H9 (cell line): ENCODE results near the gene GPR171. TPM values are rescaled to one million over a fixed set of nuclear protein-coding genes. Genes with fewer than 3 reads are reported as not detected.

Experiments used
- DNase-seq: peaks from one replicate; pipeline ENCODE4 v3.0.0-alpha.2; 2017
- H2AFZ ChIP-seq: one replicate; pipeline ENCODE4 v1.6.1; 2013; ENCODE audit warnings: mild to moderate bottlenecking, low read length, control low read depth, moderate library complexity
- H2AK5ac ChIP-seq: 2 replicates; pipeline ENCODE4 v1.6.1; 2013; ENCODE audit warnings: low read length, control low read depth, mixed read lengths; ENCODE audit not compliant: insufficient read length
- H2BK120ac ChIP-seq: one replicate; pipeline ENCODE4 v1.6.1; 2013; ENCODE audit warnings: low read depth, mild to moderate bottlenecking, low read length, control low read depth, inconsistent platforms; ENCODE audit not compliant: poor library complexity, severe bottlenecking
- H2BK12ac ChIP-seq: 2 replicates; pipeline ENCODE4 v1.6.1; 2013; ENCODE audit warnings: low read length, control low read depth, mixed read lengths, low read depth; ENCODE audit not compliant: insufficient read length
- H2BK15ac ChIP-seq: 2 replicates; pipeline ENCODE4 v1.6.1; 2013; ENCODE audit warnings: low read depth, low read length, control low read depth
- H2BK20ac ChIP-seq: one replicate; pipeline ENCODE4 v1.6.1; 2013; ENCODE audit warnings: low read depth, mild to moderate bottlenecking, low read length, control low read depth, inconsistent platforms; ENCODE audit not compliant: poor library complexity, severe bottlenecking
- H2BK5ac ChIP-seq: 2 replicates; pipeline ENCODE4 v1.6.1; 2013; ENCODE audit warnings: low read length, control low read depth, mixed read lengths; ENCODE audit not compliant: insufficient read length
- H3K14ac ChIP-seq: 2 replicates; pipeline ENCODE4 v1.6.1; 2013; ENCODE audit warnings: low read length, control low read depth; ENCODE audit not compliant: insufficient read depth
- H3K18ac ChIP-seq: 2 replicates; pipeline ENCODE4 v1.6.1; 2013; ENCODE audit warnings: low read depth, mild to moderate bottlenecking, mixed read lengths, low read length, control low read depth; ENCODE audit not compliant: insufficient read length
- H3K23ac ChIP-seq: 2 replicates; pipeline ENCODE4 v1.6.1; 2013; ENCODE audit warnings: low read length, control low read depth, mixed read lengths, low read depth; ENCODE audit not compliant: insufficient read length
- H3K23me2 ChIP-seq: 2 replicates; pipeline ENCODE4 v1.6.1; 2013; ENCODE audit warnings: low read depth, mild to moderate bottlenecking, mixed read lengths, low read length, control low read depth; ENCODE audit not compliant: insufficient read length, poor library complexity, severe bottlenecking
- H3K27ac ChIP-seq: 2 replicates; pipeline ENCODE4 v1.5.1; 2013; ENCODE audit warnings: low read length, control low read depth, mixed read lengths, low read depth; ENCODE audit not compliant: insufficient read length
- H3K27me3 ChIP-seq: 2 replicates; pipeline ENCODE4 v1.6.1; 2013; ENCODE audit warnings: low read length, control low read depth, inconsistent platforms; ENCODE audit not compliant: insufficient read depth
- H3K4ac ChIP-seq: 2 replicates; pipeline ENCODE4 v1.6.1; 2013; ENCODE audit warnings: low read depth, mild to moderate bottlenecking, control low read depth, inconsistent platforms, low read length, moderate library complexity
- H3K4me1 ChIP-seq: 2 replicates; pipeline ENCODE4 v1.6.1; 2013; ENCODE audit warnings: low read length, control low read depth, inconsistent platforms; ENCODE audit not compliant: insufficient read depth
- H3K4me2 ChIP-seq: 2 replicates; pipeline ENCODE4 v1.6.1; 2013; ENCODE audit warnings: low read length, control low read depth, mixed read lengths; ENCODE audit not compliant: insufficient read length, insufficient read depth
- H3K56ac ChIP-seq: 2 replicates; pipeline ENCODE4 v1.6.1; 2013; ENCODE audit warnings: low read depth, mild to moderate bottlenecking, mixed read lengths, low read length, control low read depth; ENCODE audit not compliant: insufficient read length
- H3K79me1 ChIP-seq: 2 replicates; pipeline ENCODE4 v1.6.1; 2013; ENCODE audit warnings: low read depth, mild to moderate bottlenecking, moderate library complexity, low read length, control low read depth, inconsistent platforms; ENCODE audit not compliant: insufficient read depth, poor library complexity, severe bottlenecking
- H3K79me2 ChIP-seq: 2 replicates; pipeline ENCODE4 v1.6.1; 2013; ENCODE audit warnings: low read length, control low read depth, inconsistent platforms; ENCODE audit not compliant: insufficient read depth
- H3K9ac ChIP-seq: 2 replicates; pipeline ENCODE4 v1.6.1; 2013; ENCODE audit warnings: low read length, control low read depth, mixed read lengths; ENCODE audit not compliant: insufficient read length; ENCODE audit errors: extremely low read depth
- H3K9me3 ChIP-seq: one replicate; pipeline ENCODE4 v1.6.1; 2013; ENCODE audit warnings: low read depth, low read length, inconsistent platforms; ENCODE audit not compliant: control insufficient read depth
- H3T11ph ChIP-seq: one replicate; pipeline ENCODE4 v1.6.1; 2013; ENCODE audit warnings: mild to moderate bottlenecking, low read length, control low read depth, inconsistent platforms
- H4K20me1 ChIP-seq: one replicate; pipeline ENCODE4 v1.6.1; 2013; ENCODE audit not compliant: control insufficient read depth, insufficient read length, insufficient read depth
- H4K5ac ChIP-seq: 2 replicates; pipeline ENCODE4 v1.6.1; 2013; ENCODE audit warnings: low read depth, mild to moderate bottlenecking, mixed read lengths, low read length, control low read depth; ENCODE audit not compliant: insufficient read length
- H4K8ac ChIP-seq: replicated peaks from 2 replicates; pipeline ENCODE4 v1.6.1; 2013; ENCODE audit warnings: low read length, control low read depth, mixed read lengths, low read depth; ENCODE audit not compliant: insufficient read length
- H4K91ac ChIP-seq: 2 replicates; pipeline ENCODE4 v1.6.1; 2013; ENCODE audit warnings: low read depth, mild to moderate bottlenecking, moderate library complexity, mixed read lengths, low read length, control low read depth; ENCODE audit not compliant: insufficient read length
- H3K27ac Mint-ChIP-seq, 3 experiments: 2 replicates in 2 of 3; 3 replicates in 1 of 3; pipeline ENCODE4 v1.8.0; 2020 to 2021; ENCODE audit warnings: mixed read lengths in 3 of 3, mild to moderate bottlenecking in 1 of 3, moderate library complexity in 1 of 3
- H3K27me3 Mint-ChIP-seq: 2 replicates; pipeline ENCODE4 v1.8.0; 2021; ENCODE audit warnings: low read depth, mild to moderate bottlenecking, moderate library complexity, mixed read lengths
- H3K36me3 Mint-ChIP-seq, 3 experiments: 2 replicates in 2 of 3; 3 replicates in 1 of 3; pipeline ENCODE4 v1.8.0; 2020 to 2021; ENCODE audit warnings: low read depth in 3 of 3, mixed read lengths in 3 of 3; ENCODE audit not compliant: insufficient read depth in 1 of 3
- H3K4me1 Mint-ChIP-seq, 2 experiments: 2 replicates each; pipeline ENCODE4 v1.8.0; 2020; ENCODE audit warnings: mixed read lengths in 2 of 2
- H3K4me3 Mint-ChIP-seq, 2 experiments: 2 replicates in 1 of 2; 3 replicates in 1 of 2; pipeline ENCODE4 v1.8.0; 2020 to 2021; ENCODE audit warnings: mild to moderate bottlenecking in 2 of 2, mixed read lengths in 2 of 2, moderate library complexity in 1 of 2
- H3K9me3 Mint-ChIP-seq, 2 experiments: 2 replicates in 1 of 2; 3 replicates in 1 of 2; pipeline ENCODE4 v1.8.0; 2020; ENCODE audit warnings: mild to moderate bottlenecking in 2 of 2, mixed read lengths in 2 of 2, moderate library complexity in 1 of 2
- CTCF ChIP-seq: fragments of 200-600 bp; sonication (generic); conservative IDR thresholded peaks from 3 replicates; pipeline ENCODE4 v1.8.0; 2021; ENCODE audit warnings: antibody characterized with exemption, mild to moderate bottlenecking
- WGBS: extraction: QIAGEN DNeasy Blood & Tissue Kit; methylation state at CpG from one replicate; pipeline ENCODE4 v1.1.7; 2013; ENCODE audit warnings: missing lambda C conversion rate, low lambda C conversion rate, mixed read lengths; ENCODE audit not compliant: insufficient read length; ENCODE audit errors: extremely low coverage; 5-methylcytosine and 5-hydroxymethylcytosine counted together
- total RNA-seq: library from RNA; stranded (reverse); gene quantifications from 2 replicates; pipeline ENCODE4 v1.2.1, GENCODE V29; 2021

Gene GPR171
- total RNA-seq, 1 experiment from 2014 or later, result not detected

- Histone ChIP-seq H2AFZ (no peak overlapping the region), H4K8ac (no peak overlapping the region), H2BK15ac (no peak overlapping the region), H3K9me3 (no peaks in the 10 kb centered on the region), H2BK20ac (no peak overlapping the region), H3K4me1 (peaks cover 4% of the 10 kb centered on the region; the same call in 1 of the 2 replicates), H3K4me2 (no peak overlapping the region), H3K79me2 (no peaks in the 10 kb centered on the region), H3K4ac (no peak overlapping the region), H2BK120ac (no peak overlapping the region), H3T11ph (no peak overlapping the region), H3K9ac (no peak overlapping the region), H4K5ac (no peak overlapping the region), H2BK12ac (no peak overlapping the region), H3K56ac (no peak overlapping the region), H3K79me1 (no peaks in the 10 kb centered on the region), H3K14ac (no peak overlapping the region), H3K18ac (no peak overlapping the region), H3K23me2 (no peaks in the 10 kb centered on the region), H3K27ac (no peak overlapping the region), H3K27me3 (no peaks in the 10 kb centered on the region), H3K23ac (no peak overlapping the region), H2BK5ac (no peak overlapping the region), H4K20me1 (no peaks in the 10 kb centered on the region), H2AK5ac (no peak overlapping the region), H4K91ac (no peak overlapping the region)
- Mint-ChIP-seq H3K27ac (no peak overlapping the region; a peak in 1 of 7 replicates), H3K4me3 (no peak overlapping the region), H3K9me3 (peaks cover 6 to 10% of the 10 kb centered on the region in 2 experiments; a peak in 4 of 5 replicates), H3K27me3 (no peaks in the 10 kb centered on the region), H3K4me1 (peaks cover 5 to 10% of the 10 kb centered on the region in 2 experiments), H3K36me3 (peaks cover 18 to 24% (median 21%) of the 10 kb centered on the region in 3 experiments)
- no peak for DNase-seq
- TF ChIP-seq CTCF, result no peak
- no CpG with 5 or more reads among the region's 3 CpGs for WGBS
Measured at GRCh38 chr3:151216641-151217607, 13.9 kb upstream of the GPR171 start.
